Right forelimb (tissue), 1 donor: Measurements from ENCODE around the gene RPS21.
"Not testable (repeated sequence)": the region's sequence is repeated elsewhere in the genome, so short reads cannot be mapped to it uniquely, and the experiment has no call there.

ENCODE experiments used
- DNase-seq: peaks from one replicate; pipeline ENCODE4 v3.0.0-alpha.2; 2018

Gene RPS21

DNA sequence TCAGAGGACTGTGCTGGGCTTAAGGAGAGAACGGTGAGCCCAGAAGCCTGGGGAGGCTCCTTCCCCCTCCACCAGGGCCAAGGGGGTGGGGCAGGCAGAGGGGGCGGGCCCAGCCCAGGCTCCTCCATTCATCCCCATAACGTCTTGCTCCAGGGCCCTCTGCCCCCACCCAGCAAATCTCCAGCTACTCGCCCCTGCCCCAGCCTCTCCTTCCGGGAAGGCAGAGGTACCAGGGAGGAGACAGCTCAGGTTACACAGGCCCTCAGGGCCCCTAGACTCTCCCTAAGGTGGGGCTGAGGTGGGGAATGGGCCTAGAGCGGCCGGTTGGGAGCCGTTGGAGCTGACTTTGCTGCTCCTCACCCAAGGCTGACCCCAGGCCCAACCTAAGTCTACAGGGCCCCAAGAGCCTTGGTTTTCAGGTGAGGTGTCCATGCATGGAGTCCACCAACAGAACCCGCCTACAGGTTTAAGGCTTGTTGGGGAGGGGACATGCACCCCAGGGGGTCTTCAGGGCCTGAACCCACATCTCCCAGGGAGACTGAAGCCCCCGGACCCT is 21.0 kb upstream of the RPS21 start:
- peak; percentile 44 for DNase-seq

DNA sequence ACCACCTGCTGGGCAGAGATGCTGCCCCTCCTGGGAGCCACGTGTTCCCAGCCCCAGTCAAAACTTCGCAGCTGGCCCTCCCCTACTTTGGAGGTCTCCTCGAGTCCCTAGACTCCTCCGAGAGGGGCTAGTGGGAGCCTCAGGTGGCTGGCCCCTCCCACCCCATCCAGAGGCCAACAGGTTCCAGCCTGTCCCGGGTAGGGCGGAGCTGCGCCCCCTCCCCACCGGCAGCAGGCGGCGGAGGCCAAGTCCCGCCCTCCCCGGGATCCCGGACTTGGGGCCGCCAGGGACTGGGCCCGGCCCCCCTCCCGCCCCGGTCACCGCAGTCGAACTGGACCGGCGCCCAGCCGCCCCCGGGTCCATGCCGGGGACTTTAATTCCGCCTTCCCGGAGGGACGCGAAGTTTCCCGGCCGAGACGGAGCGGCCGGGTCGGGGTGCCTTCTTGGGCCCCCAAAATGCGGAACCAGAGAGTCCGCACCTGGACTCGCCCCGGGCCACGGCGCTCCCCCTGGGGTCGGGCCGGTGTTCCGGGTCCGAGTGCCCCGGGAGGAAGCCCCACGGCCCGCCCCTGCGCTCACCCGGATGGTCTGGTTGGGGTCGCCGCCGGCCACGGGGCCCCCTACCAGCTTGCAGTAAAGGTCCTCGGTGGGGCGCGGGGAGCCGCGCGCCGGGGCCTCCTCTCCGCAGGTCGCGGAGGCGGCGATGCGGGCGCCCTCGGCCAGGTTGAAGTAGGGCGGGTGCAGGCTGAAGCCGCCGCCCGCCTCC is 20.4 kb upstream of the RPS21 start:
- DNase-seq: no peak

DNA sequence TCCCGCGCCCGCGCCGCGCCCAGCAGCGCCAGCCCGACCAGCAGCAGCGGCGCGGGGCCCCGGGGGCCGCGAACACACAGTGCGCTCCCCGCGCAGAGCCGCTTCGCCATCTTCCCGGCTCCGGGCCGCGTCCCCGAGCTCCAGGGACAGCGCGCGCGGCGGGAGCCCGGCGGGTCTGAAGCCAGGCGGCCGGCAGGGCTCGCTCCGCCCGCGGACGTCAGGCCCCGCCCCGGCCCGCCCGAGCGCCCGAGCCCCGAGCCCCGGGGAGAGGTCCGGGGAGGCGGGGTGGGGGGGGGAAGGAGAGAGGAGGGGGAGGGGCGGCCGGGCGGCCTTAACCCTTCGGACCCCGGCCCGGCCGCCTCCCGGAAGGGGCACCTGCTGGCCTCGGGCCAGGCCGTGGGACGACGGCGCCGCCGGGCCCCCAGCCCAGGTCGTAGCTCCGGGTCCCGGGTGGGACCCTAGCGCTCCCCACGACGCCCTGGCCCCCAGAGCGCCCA is 19.7 kb upstream of the RPS21 start, which contains the start of gene LAMA5:
LAMA5 (minus strand) TSS at position 177 of the 497 bp plus-strand sequence; CDS start at position 110, 67 bp downstream.
- no peak for DNase-seq

DNA sequence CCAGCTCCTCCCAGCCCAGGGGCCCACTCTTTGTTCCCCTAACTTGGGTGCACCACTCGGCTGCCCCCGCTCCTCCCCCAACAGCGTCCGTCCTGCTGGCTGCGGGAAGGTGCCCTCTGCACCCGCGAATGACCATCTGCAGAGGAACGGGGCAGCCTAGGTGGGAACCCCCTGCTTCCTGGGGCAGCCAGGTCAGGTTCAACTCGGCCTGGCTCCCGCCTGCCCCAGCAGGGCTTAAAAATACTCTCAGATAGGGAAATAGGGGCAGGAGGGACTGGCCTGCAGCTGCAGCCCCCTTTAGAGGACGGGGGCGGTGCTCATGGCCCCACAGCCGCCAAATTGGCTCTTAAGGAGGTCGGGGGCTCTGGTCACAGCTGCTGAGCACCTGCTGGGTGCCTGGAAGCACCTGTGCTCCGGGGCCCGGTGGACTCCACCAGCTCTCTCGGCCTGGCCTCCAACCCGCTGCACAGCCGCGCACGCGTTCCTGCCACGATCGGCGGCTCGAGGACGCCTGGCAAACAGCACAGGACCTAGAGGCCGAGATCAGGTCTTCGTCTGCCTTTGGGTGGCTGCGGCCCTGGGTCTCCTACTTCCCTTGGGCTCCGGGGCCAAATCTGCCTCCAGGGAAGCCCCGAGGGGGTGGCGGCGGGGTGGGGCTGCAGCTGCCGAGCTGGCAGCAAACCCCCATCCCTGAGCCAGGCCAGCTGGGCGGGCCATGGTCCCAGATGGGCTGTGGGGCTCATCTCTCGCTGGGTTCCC is 19.1 kb upstream of the RPS21 start:
- no peak for DNase-seq

DNA sequence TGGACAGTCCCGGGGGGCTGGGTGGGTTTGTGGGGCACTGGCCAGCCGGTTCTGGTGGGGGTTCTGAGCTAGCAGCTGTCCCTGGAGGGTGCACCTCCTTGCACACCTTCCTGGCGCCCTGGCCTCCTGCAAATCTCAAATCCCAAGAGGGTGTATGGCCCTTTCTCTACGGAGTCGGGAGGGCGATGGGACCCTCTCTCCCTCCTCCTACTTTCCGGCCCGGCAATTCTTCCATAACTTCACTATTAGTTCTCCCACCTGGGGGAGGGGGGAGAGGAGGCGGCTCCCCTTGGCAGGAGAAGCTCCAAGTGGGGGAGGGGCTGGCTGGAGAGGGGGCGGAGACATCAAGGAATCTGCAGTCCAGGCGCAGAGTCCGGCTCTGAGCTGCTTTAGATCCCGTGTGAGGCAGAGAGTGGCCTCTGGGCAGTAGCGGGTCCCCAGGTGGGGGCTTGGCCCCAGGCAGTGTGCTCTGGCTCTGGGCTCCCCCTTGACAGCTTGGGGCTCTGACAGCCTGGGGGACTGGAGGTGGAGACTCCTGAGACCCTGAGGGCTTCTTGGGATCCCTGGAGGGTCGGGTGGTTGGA is 18.4 kb upstream of the RPS21 start:
- no peak for DNase-seq

DNA sequence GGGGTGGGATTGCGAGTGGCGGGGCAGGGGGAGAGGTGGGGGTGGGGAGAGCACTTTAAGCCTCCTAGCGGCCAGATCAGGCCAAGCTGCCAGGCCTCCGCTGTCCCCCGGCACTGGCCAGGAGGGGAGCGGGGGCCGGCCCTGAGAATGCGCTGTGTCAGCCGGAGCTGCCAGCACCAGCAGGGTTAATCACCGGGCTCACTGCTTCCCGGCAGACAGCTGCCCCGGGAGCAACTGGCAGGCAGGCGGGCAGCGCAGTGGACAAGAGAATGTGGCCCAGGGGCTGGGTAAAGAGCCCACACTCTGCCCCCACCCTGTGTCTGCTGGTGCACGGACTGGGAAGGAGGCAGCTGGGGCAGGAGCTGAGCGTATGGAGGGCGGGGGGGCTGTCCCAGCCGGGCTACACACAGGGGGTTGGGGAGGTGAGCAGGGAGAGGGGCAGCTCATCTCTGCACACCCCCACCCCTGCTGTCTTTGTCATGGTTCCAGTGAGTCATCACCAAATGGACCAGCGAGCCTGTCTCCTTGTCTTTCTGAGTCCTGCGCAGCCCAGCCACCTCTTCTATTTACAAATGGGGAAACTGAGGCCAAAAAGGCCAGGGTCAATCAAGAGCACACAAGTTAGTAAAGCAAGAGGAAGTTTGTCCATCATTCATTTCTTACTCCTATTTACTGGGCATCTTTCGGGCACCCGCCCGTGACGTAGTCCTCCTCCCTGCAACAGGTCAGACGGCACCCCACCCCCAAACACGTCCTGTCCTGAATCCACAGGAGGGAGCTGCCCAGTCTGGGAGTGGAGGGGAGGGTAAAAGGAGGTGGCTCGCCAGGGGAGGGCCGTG is 17.7 kb upstream of the RPS21 start:
- no peak for DNase-seq

DNA sequence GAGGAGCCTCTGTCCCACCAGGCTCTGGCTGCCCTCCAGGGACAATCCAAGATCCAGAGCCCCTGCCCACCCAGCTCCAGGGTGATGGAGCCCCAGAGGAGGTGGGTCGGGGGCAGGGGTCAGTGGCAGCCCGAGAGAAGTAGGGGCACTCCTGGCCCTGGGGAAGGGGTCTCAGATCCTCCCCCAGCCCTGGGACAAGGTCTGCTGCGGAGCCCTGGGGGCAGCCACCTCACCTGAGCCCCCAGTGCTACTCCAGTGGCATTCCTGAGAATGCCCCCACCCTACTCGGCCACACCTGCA is 17.1 kb upstream of the RPS21 start:
- no peak for DNase-seq

DNA sequence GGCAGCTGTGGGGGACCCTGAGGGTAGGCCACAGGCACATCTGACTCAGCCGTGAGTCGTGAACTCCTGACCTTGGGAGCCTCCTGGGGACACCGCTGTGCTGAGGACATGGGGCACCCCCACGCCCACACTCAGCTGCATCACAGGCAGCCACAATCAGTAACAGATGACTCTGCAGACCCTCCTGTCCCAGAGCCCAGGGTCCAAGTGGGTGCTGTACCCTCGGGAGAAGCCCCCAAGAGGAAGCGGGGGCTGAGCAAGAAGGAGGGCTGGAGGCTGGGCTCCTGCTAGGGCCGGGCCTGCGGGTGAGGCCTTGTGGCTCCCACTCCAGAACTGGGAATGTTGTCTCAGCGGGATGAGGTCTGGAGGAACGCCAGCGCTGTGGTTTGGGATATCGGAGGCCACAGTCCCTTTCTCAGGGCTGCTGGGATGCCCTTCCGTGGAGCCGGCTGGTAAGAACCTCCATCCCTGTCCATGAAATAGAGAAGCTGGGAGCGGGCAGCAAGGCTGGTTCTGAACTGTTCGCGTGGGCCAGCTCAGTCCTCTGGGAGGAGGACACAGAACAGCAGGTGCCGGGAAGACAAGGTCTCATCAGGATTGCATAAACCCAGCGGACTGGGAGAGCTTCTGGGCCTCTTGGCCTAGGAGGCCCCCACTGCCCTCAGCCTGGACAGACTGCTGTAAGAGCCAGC is 16.6 kb upstream of the RPS21 start:
- DNase-seq: no peak

DNA sequence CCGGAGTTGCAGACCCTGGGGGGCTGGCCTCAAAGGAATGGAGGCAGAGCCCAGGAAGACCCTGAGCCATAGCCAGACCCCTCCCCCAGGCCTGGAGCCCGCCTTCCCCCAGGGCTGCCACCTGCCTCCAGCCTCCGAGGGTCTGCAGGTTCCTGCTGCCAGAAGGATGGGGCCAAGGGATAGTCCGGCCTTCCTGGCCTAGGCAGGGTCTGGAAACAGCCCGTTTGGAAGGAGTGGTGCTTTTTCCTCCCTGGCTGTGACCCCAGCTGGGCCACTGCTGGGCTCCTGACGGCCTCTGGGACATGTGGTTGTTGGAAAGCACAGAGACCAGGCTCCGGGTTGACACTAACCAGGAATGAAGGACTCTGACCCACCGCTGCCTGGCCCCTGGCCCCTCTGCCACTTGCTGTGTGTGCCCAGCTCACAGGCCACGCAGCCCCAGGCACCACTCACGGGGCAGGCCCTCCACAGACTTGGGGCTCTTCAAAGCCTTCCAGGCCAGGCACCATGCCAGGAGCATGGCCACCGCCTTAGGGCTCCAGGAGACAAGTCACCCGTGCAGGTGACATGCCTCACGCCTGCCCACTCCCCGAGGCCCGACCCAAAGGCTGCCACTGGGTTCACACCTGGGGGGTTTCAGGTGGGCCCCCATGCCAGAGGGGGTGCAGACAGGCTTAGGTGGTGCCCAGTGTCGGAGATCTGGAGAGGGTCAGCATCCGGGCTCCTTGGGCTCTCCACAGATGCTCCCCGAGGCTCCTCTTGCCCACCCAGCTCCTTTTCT is 15.9 kb upstream of the RPS21 start:
- no peak for DNase-seq

DNA sequence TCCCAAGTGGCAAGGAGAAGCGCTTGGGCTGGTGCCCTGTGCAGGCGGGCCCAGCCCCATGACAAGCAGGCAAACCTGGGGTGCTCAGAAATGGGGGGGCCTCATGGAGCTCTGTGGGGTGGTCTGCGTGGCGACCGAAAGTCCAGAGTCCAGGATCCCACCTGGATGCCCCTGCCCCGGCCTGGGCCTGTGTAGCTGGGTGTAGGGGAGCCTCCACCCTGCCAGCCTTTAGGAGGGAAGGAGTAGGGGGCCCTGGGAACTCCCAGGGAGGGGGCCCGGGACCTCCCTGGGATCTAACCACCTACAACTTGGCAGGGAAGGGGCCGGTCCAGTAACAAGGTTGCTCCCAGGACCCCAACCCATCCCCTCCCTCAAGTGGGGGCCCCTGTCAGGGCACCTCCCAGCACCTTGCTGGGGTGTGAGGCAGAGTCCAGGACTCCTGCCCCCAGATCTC is 15.3 kb upstream of the RPS21 start:
- DNase-seq: no peak

DNA sequence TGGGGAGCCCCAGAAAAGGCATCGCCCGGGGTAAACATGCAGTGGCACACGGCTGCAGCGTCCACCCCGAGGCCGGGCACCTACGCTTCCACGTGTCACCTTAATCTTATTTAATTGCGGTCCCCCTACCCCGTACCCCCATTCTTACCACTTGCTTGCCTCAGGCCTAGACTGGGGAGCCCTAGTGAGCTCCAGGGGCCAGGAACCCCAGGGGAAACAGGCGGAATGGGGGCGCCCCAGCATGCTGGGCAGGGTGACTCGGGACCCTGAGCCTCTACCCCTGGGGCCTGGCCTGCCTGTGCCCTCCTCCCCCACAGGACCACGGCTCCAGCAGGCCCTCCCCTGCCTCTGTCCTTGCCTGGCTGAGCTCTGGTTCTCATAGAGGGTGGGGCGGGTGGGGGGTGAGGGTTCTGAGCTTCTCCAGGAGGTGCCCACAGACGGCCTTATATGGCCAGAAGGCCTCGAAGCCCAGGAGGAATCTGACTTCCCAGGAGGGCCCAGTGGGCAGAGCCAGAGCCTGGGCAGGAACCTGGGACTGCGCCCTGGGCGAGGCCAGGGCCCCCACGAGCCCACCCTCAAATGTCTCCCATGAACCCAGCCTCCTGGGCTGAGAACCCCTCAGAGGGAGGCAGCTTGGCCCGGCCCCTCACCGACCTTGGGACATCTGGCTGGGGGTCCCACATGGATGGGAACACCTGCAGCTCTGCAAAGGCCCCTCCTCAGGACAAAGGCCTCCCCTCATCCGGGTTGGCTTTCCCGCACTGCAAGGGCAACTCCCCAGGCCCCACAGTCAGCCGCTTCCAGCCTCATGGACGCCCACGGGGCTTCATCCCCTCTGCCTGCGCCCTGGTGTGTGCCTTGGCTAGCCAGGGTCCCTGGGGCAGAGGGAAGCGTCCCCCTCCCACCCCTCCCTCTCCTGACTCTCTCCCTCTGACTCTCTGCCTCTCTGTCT is 14.6 kb upstream of the RPS21 start:
- no peak for DNase-seq

DNA sequence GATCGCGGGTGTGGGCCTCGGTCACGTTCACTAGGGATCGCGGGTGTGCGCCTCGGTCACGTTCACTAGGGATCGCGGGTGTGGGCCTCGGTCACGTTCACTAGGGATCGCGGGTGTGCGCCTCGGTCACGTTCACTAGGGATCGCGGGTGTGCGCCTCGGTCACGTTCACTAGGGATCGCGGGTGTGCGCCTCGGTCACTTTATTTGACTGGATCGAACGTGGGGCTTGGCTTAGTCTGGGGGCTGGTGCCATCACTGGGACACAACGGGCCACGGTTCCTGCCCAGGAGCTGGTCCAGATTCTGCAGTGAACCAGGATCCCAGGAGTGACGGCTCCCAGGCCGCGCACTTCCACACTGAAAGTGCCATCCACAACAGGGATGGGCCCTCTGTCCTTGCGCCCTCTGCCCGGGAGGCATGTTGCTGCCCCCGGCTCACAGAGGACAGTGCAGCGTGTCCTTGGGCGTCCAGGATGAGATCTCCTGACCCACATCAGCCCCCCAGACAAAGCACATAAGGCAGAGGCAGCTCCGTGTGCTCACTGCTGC is 13.2 kb upstream of the RPS21 start:
- not testable (repeated sequence) for DNase-seq

DNA sequence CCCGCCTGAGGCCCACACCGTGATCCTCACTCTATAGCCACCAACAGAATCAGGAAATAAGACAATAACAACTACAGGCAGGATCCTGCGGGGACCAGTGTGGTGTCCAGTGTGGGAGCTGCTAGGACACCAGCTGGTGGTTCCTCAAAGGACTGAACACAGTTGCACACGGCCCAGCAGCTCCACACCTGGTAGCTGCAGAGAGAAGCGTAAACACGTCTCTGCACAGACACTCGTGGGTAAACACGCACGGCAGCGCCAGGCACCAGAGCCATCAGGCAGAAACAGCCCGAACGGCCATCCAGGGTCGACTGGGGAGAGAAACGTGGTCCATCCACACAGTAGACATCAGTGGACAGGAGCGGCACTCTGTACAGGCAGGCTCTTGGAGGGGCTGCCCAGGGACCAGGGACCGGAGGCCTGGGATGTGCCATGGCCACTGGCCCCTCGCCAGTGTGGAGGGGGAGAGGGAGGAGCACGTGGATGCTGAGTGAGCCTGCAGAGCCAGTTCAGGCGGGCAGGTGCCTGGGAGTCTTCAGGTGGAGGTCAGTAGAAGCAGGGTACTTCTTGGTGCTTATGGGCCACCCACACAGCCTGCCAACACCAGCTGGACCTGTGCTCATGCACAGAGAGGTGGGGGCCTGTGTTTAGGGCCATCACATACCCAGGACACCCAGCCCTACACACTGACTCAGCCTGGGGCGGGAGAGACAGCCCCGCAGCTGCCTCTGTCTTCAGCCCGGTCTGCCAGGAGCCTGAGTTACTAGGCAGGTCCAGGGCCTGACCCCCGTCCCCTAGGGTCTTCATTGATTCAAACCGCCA is 12.4 kb upstream of the RPS21 start:
- no peak for DNase-seq

DNA sequence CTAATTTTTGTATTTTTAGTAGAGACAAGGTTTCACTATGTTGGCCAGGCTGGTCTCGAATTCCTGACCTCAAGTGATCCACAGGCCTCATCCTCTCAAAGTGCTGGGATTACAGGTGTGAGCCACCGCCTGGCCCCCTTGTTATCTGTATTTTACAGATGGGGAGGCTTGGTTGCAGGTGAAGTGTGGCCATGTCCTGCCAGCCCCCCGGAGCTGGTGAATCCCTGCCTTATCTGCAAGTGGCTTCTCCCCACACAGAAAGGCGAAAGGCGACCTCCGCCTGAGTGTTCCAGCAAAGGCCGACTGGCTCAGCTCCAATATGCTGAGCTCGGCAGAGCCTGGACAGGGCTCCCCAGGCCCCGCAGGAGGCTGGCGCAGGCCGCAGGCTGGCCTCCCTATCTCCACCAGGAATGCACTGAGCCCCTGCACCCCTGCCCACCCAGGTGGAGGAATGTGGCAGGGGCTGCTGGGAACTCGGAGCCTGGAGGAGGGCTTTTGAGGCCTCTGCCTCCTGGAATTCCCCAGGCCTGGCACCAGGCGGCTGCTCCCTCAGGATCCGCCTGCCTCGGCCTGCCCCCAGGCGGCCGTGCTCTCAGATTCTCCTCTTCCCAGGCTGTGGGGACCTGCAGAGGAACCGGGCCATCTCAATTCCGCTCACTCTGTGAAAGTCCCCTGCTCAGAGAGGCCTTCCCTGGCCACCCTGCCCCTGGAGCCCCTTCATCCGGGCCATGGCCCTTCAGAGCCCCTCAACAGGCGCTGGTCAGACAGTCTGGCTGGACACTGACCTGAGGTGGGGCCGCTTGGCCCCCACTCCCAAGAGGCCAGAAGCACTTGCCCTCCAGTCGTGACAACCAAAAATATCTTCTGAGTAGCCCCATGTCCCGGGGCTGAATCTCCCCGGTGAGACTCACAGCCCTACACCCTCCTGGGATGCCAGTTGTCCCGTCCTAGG is 10.5 kb upstream of the RPS21 start:
- no peak for DNase-seq

DNA sequence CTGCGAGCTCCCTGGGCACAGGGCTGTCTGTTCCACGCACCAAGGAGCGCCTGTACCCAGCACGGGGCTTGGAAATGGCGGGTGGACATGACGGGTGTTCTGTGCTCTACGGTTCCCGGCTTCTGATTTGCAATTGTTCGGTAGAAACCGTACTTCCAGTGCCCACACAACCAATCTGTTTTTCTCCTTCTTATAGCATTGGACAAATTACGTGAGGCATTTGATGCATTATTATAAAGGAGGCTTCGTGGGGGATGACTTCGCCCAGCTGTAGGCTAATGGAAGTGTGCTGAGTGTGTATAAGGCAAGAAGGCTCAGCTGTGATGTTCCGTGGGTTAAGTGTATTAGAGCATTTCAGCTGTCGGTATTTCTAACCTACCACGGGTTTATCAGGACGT is 9.8 kb upstream of the RPS21 start:
- DNase-seq: no peak

DNA sequence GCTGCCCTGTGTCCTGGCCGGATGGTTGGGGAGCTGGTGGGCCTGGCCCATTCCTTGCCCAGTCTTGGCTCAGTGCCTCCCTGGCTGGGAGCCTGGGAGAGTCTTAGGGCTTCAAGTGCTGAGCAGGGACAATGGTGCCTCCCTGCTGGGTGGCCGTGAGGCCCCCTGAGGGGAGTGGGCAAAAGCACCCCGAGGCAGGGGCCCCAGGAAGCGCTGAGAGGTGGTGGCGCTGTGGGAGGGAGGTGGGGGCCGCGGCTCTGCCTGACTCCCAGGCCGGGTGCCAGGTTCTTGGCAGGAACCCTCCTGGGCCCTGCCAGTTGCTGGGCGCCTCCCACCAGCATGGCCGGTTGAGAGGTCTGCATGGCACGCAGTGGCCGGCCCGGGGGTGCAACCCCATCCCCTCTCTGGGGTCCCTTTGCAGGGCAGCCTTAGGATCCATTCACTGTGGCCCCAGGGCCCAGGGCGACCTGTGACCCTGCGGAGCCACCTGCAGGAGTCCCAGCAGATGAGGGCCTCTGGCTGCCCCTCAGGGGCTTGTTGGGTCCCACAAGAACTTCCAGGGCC is 9.2 kb upstream of the RPS21 start:
- DNase-seq: no peak

DNA sequence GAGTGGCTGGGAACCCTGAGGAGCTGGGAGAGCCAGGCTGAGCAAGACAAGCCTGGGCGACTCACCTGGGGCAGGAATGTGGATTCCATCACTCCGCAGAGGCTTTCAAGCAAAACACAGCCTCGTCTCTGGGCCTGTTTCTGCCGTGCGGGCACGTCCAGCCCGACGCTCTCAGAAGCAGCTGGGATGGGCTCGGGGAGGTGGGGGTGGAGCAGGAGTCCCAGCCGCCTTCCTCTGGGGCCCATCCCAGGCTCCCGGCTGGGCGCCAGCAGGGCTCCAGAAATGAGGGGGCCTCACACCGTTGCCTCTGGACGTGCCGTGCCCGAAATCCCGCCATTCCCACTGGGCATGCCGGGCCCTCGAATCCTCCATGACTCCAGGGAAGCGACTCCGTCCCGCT is 8.7 kb upstream of the RPS21 start:
- DNase-seq: no peak
